ENCODE results near the gene CEBPE. TPM values are rescaled to one million over a fixed set of nuclear protein-coding genes. Genes with fewer than 3 reads are reported as not detected.

The CEBPE gene
- total RNA-seq, 2 donors from 2014 or later, result not detected

GRCh38 chr14:23104591-23105347 is 14.3 kb downstream of the CEBPE start, which contains the start of gene CIROP:
Gene CIROP (minus strand): TSS chr14:23104989. CDS start chr14:23104920, 69 bp downstream.
- no peaks in the 10 kb centered on the region for H3K27me3 ChIP-seq (replicated peaks; ENCODE audit: insufficient read depth)
- H3K27ac ChIP-seq, result no peak within 1 kb of the TSS

GRCh38 chr14:23104070-23104590 is 14.9 kb downstream of the CEBPE start:
- H3K36me3 ChIP-seq, result no peaks in the 10 kb centered on the region
- no peak overlapping the region for H3K27ac ChIP-seq
- no peak for ATAC-seq (ENCODE audit: insufficient number of reproducible peaks, low FRiP score, low read depth)
- no peaks in the 10 kb centered on the region for H3K4me1 ChIP-seq (ENCODE audit: control insufficient read depth in 1 of 2, low read depth in 2 of 2)
- H3K9me3 ChIP-seq, result no peaks in the 10 kb centered on the region
- H3K4me3 ChIP-seq, result no peak overlapping the region
- DNase-seq (ENCODE audit: low spot score), result no peak
- no peaks in the 10 kb centered on the region for H3K27me3 ChIP-seq (replicated peaks; ENCODE audit: insufficient read depth)
- TF ChIP-seq CTCF (IDR thresholded peaks at IDR 0.05), result no peak

More at GRCh38 chr14:23104591-23105347, 14.3 kb downstream of the CEBPE start, which contains the start of gene CIROP:
- DNase-seq (ENCODE audit: low spot score) (no peak), ATAC-seq (ENCODE audit: insufficient number of reproducible peaks, low FRiP score, low read depth) (no peak)
- Histone ChIP-seq H3K36me3 (no peaks in the 10 kb centered on the region), H3K4me1 (ENCODE audit: control insufficient read depth in 1 of 2, low read depth in 2 of 2) (no peaks in the 10 kb centered on the region), H3K4me3 (no peak within 1 kb of the TSS), H3K9me3 (no peaks in the 10 kb centered on the region)
- no peak for TF ChIP-seq CTCF (IDR thresholded peaks at IDR 0.05)

- Histone ChIP-seq H3K27ac (no peak overlapping the region), H3K36me3 (peaks cover 2% of the 10 kb centered on the region), H3K27me3 (replicated peaks; ENCODE audit: insufficient read depth) (no peaks in the 10 kb centered on the region), H3K9me3 (no peaks in the 10 kb centered on the region), H3K4me3 (no peak overlapping the region), H3K4me1 (ENCODE audit: control insufficient read depth in 1 of 2, low read depth in 2 of 2) (no peaks in the 10 kb centered on the region)
- ATAC-seq (ENCODE audit: insufficient number of reproducible peaks, low FRiP score, low read depth) (no peak), DNase-seq (ENCODE audit: low spot score) (no peak)
- TF ChIP-seq CTCF (IDR thresholded peaks at IDR 0.05), result no peak
Measured at GRCh38 chr14:23103581-23103980, 15.5 kb downstream of the CEBPE start.

- Histone ChIP-seq H3K36me3 (peaks cover 9% of the 10 kb centered on the region), H3K27me3 (replicated peaks; ENCODE audit: insufficient read depth) (no peaks in the 10 kb centered on the region), H3K4me1 (ENCODE audit: control insufficient read depth in 1 of 2, low read depth in 2 of 2) (no peaks in the 10 kb centered on the region), H3K9me3 (no peaks in the 10 kb centered on the region), H3K27ac (no peak overlapping the region), H3K4me3 (no peak overlapping the region)
- no peak for TF ChIP-seq CTCF (IDR thresholded peaks at IDR 0.05)
- DNase-seq (ENCODE audit: low spot score), result no peak
- ATAC-seq (ENCODE audit: insufficient number of reproducible peaks, low FRiP score, low read depth), result no peak
Measured at GRCh38 chr14:23102801-23103200, 16.3 kb downstream of the CEBPE start.

- DNase-seq (ENCODE audit: low spot score), result no peak
- Histone ChIP-seq H3K4me3 (no peak overlapping the region), H3K27me3 (replicated peaks; ENCODE audit: insufficient read depth) (no peaks in the 10 kb centered on the region), H3K27ac (no peak overlapping the region), H3K9me3 (no peaks in the 10 kb centered on the region), H3K4me1 (ENCODE audit: control insufficient read depth in 1 of 2, low read depth in 2 of 2) (peaks cover 0 to 6% of the 10 kb centered on the region in 2 donors), H3K36me3 (peaks cover 11% of the 10 kb centered on the region)
- ATAC-seq (ENCODE audit: insufficient number of reproducible peaks, low FRiP score, low read depth), result no peak
- no peak for TF ChIP-seq CTCF (IDR thresholded peaks at IDR 0.05)
Measured at GRCh38 chr14:23101986-23102625, 16.9 kb downstream of the CEBPE start.

Data from thoracic aorta (tissue), 2 donors.